SKM-1 treated with dmso at 0.1 percent for 144 hours (cell line): ENCODE results near the gene NANS.

Source experiments
- DNase-seq: peaks from one replicate; lab custom pipeline; 2025; ENCODE audit not compliant: unreplicated experiment; lab: John Stamatoyannopoulos, UW

Gene NANS

GRCh38 chr9:98130576-98131228 lies 74.2 kb downstream of the NANS start:
- no peak for DNase-seq

- DNase-seq, result no peak
These were observed 75.6 kb downstream of the NANS start for GRCh38 chr9:98132158-98132557.
